IPS-18c (cell line): ENCODE measurements around the gene TM7SF3.
A peak's percentile ranks its signal among the peaks of the same experiment; 100 is the strongest.
"Not testable (repeated sequence)": the region's sequence is repeated elsewhere in the genome, so short reads cannot be mapped to it uniquely, and the experiment has no call there.

Experiments
- H3K4me3 ChIP-seq: 2 replicates; pipeline ENCODE4 v1.7.0; 2013; ENCODE audit warnings: low read depth, mild to moderate bottlenecking, low read length, moderate library complexity; ENCODE audit not compliant: insufficient read depth
- H3K9me3 ChIP-seq: one replicate; pipeline ENCODE4 v1.6.1; 2013; ENCODE audit warnings: mild to moderate bottlenecking, low read length, moderate library complexity; ENCODE audit not compliant: control insufficient read depth, insufficient read depth

Gene TM7SF3

GRCh38 chr12:27020761-27021160, 6.6 kb upstream of the TM7SF3 start:
- Histone ChIP-seq H3K9me3 (peaks cover 2% of the 10 kb centered on the region), H3K4me3 (no peak overlapping the region)

GRCh38 chr12:27018037-27018436, 3.9 kb upstream of the TM7SF3 start:
- no peak overlapping the region for H3K4me3 ChIP-seq

GRCh38 chr12:27017163-27017823, 3.1 kb upstream of the TM7SF3 start:
- not testable (repeated sequence) for H3K9me3 ChIP-seq, H3K4me3 ChIP-seq

More at GRCh38 chr12:27018037-27018436, 3.9 kb upstream of the TM7SF3 start:
- H3K9me3 ChIP-seq: peaks cover 2% of the 10 kb centered on the region

DNA sequence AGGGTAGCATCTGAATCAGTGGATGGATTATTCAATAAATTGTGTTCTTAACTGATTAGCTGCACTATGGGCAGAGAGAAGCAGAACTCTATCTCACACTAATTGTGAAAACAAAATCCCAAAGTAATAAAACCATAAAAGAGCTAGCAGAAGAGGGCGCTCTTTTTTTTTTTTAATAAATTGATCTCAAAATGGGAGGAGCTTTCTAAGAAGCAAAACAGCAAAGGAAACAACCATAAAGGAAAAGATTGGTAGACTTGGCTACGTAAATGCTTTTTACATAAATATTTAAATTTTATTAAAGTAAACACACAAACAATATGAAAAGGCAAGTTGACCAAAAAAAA, 1.5 kb upstream of the TM7SF3 start:
- H3K4me3 ChIP-seq: no peak overlapping the region
- peaks cover 2% of the 10 kb centered on the region for H3K9me3 ChIP-seq

DNA sequence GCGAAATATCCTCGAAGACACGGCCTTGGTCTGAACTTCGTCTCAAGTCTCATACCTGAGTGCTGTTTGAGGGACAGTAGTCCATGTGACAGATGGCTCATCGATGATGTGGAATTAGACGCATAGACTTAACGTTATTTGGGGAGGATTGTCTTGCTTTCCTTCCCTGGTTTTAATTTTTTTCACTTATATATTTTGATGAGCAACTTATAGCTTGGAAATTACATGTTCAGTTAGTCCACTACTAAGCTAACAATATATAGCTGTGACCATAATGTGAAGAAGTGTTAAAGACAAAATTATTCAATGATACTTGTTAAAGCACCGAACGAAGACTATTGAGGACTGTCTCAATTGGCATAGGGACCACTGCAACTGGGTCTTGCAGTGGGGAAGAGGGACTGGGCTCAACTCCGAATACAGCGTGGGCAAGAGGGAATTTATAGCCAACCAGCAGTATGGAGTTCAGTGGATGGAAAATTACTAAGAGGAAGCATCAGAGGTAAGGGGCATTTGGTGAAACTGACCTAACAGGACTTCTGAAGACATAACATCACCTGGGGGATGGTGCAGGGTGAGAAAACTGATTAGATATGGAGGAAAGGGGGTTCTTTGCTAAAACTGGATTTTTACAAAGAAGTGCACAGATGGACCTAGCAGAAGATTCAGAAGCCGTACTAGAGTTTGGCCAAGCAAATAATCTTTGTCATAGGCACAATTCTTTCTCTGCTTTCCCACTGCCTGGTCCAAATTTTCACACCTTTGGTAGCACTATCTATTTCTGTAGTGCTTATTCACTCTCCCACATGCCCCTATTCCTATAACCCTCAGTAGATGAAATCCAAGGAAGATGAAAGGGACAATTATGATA, 910 bp upstream of the TM7SF3 start:
- Histone ChIP-seq H3K4me3 (peak overlapping the region; percentile 51), H3K9me3 (no peaks in the 10 kb centered on the region)

- Histone ChIP-seq H3K4me3 (peak overlapping the region; percentile 79), H3K9me3 (no peaks in the 10 kb centered on the region)
Observed at GRCh38 chr12:27013611-27014084, 536 bp downstream of the TM7SF3 start.

GRCh38 chr12:27012982-27013255, 1.3 kb downstream of the TM7SF3 start:
- H3K9me3 ChIP-seq: no peaks in the 10 kb centered on the region
- H3K4me3 ChIP-seq: no peak overlapping the region

DNA sequence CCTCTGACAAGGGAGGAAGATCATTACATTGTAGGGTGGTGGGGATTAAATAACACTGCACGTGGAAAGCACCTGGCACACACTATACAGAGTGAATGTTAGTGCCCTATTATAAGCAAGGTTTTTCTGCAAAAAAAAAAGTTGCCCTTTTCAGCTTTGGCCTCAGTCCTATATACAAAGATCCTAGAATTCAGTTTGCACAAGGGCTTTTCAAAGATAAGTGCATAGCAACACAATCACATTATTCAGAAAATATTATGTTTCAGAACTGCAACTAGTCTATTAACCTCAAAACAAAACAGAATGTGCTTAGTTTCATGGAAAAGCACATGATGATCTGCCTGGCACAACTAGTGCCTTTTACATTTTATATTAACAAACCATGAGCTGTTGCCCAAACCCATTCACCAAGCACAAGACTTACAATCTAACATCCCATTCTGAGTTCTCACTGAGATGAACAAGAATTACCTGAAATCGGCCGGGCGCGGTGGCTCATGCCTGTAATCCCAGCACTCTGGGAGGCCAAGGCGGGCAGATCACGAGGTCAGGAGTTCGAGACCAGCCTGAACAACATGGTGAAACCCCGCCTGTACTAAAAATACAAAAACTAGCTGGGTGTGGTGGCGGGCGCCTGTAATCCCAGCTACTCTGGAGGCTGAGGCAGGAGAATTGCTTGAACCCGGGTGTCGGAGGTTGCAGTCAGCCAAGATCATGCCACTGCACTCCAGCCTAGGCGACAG, 1.8 kb downstream of the TM7SF3 start:
- Histone ChIP-seq H3K4me3 (no peak overlapping the region; the same call in 1 of the 2 replicates), H3K9me3 (no peaks in the 10 kb centered on the region)

DNA sequence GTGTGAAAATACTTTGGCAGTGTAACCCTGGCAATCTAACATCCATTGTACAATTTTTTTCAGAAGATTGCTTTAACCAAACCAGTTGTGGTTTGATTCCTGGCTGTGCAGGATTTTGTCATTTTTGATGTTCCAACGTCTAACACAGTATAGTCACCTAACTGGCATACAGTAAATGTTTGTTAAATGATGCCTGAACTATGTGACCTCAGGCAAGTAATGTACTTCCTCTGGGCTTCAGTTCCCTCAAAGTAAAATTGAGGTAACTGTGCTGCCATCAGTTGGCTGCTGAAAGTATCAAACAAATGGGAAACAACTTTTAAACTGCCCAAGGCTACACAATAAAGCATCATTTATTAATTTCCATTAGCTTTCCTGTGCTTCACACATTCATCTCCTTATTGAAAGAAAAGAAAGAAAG, 4.3 kb downstream of the TM7SF3 start:
- Histone ChIP-seq H3K9me3 (no peaks in the 10 kb centered on the region), H3K4me3 (no peak overlapping the region)

DNA sequence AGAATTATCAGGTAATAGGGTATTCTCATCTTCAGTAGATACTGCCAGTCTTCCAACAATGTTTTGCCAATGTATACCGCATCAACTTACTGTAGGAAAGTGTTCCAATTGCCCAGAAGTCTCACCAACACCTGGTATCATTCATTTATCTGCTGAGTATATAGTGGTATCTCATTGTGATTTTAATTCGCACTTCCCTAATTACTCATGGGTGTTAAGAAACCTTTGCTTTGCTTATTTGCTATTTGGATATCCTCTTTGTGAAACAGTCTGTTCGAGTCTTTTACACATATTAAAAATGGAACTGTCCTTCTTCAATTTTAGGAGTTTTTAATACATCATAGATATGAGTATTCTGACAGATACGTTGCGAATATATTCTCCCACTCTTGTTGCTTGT, 6.1 kb downstream of the TM7SF3 start:
- Histone ChIP-seq H3K9me3 (no peaks in the 10 kb centered on the region), H3K4me3 (no peak overlapping the region)

GRCh38 chr12:27006797-27007467, 7.3 kb downstream of the TM7SF3 start:
- Histone ChIP-seq H3K4me3 (no peak overlapping the region), H3K9me3 (no peaks in the 10 kb centered on the region)

- Histone ChIP-seq H3K9me3 (no peaks in the 10 kb centered on the region), H3K4me3 (no peak overlapping the region)
Observed at GRCh38 chr12:27005495-27005894, 8.7 kb downstream of the TM7SF3 start.

- Histone ChIP-seq H3K9me3 (no peaks in the 10 kb centered on the region), H3K4me3 (no peak overlapping the region)
Observed at GRCh38 chr12:27003421-27004381, 10.5 kb downstream of the TM7SF3 start.

- Histone ChIP-seq H3K9me3 (no peaks in the 10 kb centered on the region), H3K4me3 (no peak overlapping the region)
Observed at GRCh38 chr12:27002141-27002540, 12.0 kb downstream of the TM7SF3 start.

GRCh38 chr12:27001663-27002062, 12.5 kb downstream of the TM7SF3 start:
- Histone ChIP-seq H3K9me3 (no peaks in the 10 kb centered on the region), H3K4me3 (no peak overlapping the region)

DNA sequence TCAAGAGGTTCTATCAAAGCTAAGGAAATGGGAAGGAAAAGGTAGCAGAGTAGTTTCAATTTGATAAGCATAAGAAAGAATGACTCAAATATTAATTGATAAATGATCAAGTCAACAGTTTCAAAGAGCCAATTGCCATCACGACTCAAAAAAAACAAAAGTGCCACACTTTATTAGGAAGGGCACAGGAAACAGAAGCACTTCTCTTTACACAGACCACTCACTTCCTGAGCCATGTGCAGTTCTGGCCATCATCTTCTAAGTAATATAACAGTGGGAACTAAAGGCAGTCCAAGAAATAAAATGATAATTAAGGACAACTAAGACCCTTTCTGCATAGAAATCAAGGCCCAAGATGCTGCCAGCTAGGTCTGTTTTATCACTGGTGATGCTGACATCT, 13.2 kb downstream of the TM7SF3 start:
- no peaks in the 10 kb centered on the region for H3K9me3 ChIP-seq
- no peak overlapping the region for H3K4me3 ChIP-seq
